Tibial nerve (tissue), 4 donors: ENCODE data around the gene HMX2.

Source experiments
- CTCF ChIP-seq, 5 experiments: fragments of 200-600 bp in 3 of 5; fragments of 450-650 bp in 2 of 5; sonication (generic) in 3 of 5; IDR thresholded peaks; one replicate each; pipeline ENCODE4 v1.5.1; 2016 to 2019; ENCODE audit warnings: antibody characterized with exemption in 5 of 5, mild to moderate bottlenecking in 3 of 5, moderate library complexity in 2 of 5
- EP300 ChIP-seq, 2 donors: sonication (generic); formaldehyde crosslinking; IDR thresholded peaks; one replicate each; pipeline ENCODE4 v1.6.1; 2017; ENCODE audit warnings: antibody characterized with exemption in 2 of 2, mild to moderate bottlenecking in 1 of 2
- POLR2A ChIP-seq, 2 donors: fragments of 450-650 bp; IDR thresholded peaks; one replicate each; pipeline ENCODE4 v1.6.1; 2017; ENCODE audit warnings: antibody characterized with exemption in 2 of 2, mild to moderate bottlenecking in 2 of 2, moderate library complexity in 2 of 2

GRCh38 chr10:123100030-123100762 lies 47.7 kb upstream of the HMX2 start:
- TF ChIP-seq CTCF (IDR thresholded peaks at IDR 0.05) (no peak), POLR2A (IDR thresholded peaks at IDR 0.05) (no peak), EP300 (IDR thresholded peaks at IDR 0.05) (no peak)
